NB4 (cell line): ENCODE measurements around the gene PDE8A.

Source experiments
- CTCF ChIP-seq: IDR thresholded peaks from one replicate; pipeline ENCODE4 v1.5.1; 2012; ENCODE audit warnings: low read depth, low read length
- MAX ChIP-seq: IDR thresholded peaks from 2 replicates; pipeline ENCODE4 v1.6.1; 2011; ENCODE audit warnings: low read depth, low read length
- MYC ChIP-seq: IDR thresholded peaks from 2 replicates; pipeline ENCODE4 v1.6.1; 2011; ENCODE audit warnings: low read depth, low read length
- POLR2A ChIP-seq: IDR thresholded peaks from 2 replicates; pipeline ENCODE4 v1.6.1; 2011; ENCODE audit warnings: mild to moderate bottlenecking; ENCODE audit not compliant: insufficient read length; ENCODE audit errors: extremely low read depth

- no peak for TF ChIP-seq CTCF
- TF ChIP-seq MYC, result no peak
- TF ChIP-seq POLR2A, result no peak
- TF ChIP-seq MAX, result no peak
Measured at GRCh38 chr15:85034276-85034675, 52.6 kb downstream of the PDE8A start.
